ENCODE data around the gene SLC31A2.

- TF ChIP-seq, protein P1, sequence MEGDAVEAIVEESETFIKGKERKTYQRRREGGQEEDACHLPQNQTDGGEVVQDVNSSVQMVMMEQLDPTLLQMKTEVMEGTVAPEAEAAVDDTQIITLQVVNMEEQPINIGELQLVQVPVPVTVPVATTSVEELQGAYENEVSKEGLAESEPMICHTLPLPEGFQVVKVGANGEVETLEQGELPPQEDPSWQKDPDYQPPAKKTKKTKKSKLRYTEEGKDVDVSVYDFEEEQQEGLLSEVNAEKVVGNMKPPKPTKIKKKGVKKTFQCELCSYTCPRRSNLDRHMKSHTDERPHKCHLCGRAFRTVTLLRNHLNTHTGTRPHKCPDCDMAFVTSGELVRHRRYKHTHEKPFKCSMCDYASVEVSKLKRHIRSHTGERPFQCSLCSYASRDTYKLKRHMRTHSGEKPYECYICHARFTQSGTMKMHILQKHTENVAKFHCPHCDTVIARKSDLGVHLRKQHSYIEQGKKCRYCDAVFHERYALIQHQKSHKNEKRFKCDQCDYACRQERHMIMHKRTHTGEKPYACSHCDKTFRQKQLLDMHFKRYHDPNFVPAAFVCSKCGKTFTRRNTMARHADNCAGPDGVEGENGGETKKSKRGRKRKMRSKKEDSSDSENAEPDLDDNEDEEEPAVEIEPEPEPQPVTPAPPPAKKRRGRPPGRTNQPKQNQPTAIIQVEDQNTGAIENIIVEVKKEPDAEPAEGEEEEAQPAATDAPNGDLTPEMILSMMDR (IDR thresholded peaks at IDR 0.05) = no peak
- TF ChIP-seq POLR2AphosphoS5 (IDR thresholded peaks at IDR 0.05) (no peak), EP300 (IDR thresholded peaks at IDR 0.05) (no peak)
Measured at GRCh38 chr9:113181165-113181564, 30.4 kb downstream of the SLC31A2 start.

Data from gastroesophageal sphincter (tissue), 3 donors.